Loucy (cell line): ENCODE results near the gene CNOT6.

Source experiments
- CTCF ChIP-seq: fragments of 200-600 bp; sonication (generic); conservative IDR thresholded peaks from 2 replicates; pipeline ENCODE4 v1.5.1; 2014; ENCODE audit warnings: mild to moderate bottlenecking, antibody characterized with exemption, low read length
- EZH2phosphoT487 ChIP-seq: fragments of 200-600 bp; IDR thresholded peaks from 2 replicates; pipeline ENCODE4 v1.6.1; 2018; ENCODE audit warnings: antibody characterized with exemption, mild to moderate bottlenecking, moderate library complexity, borderline replicate concordance

GRCh38 chr5:180461303-180461702 is 32.9 kb upstream of the CNOT6 start:
- TF ChIP-seq CTCF, result no peak
- TF ChIP-seq EZH2phosphoT487, result no peak
